GM18861 (cell line): ENCODE measurements around the gene FNIP1.
"Not testable (repeated sequence)": the region's sequence is repeated elsewhere in the genome, so short reads cannot be mapped to it uniquely, and the experiment has no call there.

ENCODE experiments used
- ATAC-seq: cut with Tn5 transposase; IDR thresholded peaks from one replicate; pipeline ENCODE4 v1.9.1; 2021; ENCODE audit not compliant: unreplicated experiment

Gene FNIP1

DNA sequence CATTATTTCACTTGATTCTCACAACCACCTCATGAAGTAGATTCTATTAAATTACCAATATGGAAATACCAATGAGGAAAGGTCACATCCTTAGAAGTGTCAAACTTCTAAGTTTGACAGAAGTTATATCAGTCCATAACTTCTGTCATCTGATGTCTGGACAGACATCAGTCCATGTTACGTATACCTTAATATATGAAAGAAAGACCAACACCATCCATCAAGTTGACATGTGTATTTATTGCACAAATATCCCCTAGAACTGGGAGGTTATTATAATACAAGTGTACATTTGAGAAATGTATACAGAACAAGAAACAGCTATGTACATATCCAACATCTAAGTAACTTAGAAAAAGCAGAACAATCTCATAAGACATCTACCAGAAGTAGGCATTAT lies 155.3 kb downstream of the FNIP1 start:
- ATAC-seq: no peak

DNA sequence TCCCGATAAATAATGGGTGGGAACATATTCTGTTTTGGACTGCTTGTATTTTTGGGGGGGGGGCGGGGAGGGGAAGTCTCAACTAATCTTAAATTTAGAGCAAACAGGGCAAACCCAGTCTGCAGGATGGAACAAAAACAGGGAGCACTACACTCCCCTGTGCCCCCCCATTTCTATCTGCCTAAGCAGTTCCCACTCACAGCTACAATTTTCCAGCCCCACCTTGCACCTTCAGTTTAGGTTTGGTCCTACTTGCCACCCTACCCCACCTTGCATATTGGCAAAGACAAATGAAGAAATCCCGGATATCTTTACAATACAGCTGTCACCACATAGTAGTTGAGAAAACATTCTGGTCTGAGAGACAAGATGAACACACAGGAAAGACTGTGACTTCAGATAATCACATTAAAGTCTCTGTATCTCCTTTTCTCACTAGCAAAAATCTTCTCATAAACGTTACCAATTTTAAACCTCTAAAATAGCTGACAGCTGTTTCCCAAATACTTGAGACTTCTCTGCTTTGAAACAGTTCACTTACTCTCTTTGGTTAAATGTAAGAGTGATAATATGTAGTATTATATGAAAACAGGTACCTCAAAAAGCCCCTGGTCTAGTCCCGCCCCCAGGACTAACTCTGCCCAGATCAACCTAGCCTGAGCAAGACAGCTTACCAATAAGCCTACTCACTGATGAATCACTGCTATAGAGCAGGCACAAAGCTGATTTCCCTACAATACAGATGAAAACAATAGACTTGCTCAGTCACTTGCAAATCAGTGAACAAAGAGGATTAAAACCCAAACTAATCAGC lies 156.6 kb downstream of the FNIP1 start:
- ATAC-seq: peak; percentile 38

- ATAC-seq: no peak
These were observed 157.7 kb downstream of the FNIP1 start for GRCh38 chr5:131639148-131639547.

DNA sequence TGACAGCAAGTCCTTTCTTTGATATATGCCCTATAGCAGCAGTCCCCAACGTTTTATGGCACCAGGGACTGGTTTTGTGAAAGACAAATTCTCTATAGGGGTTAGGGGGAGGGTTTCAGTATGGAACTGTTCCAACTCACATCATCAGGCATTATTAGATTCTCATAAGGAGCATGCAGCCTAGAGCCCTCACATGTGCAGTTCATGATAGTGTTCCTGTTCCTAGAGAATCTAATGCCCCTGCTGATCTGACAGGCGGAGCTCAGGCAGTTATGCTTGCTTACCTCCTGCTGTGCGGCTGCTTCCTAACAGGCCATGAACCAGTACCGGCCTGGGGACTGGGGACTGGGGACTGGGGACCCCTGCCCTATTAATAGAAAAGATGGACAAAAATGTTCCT lies 159.1 kb downstream of the FNIP1 start:
- no peak for ATAC-seq

GRCh38 chr5:131635684-131636572 lies 160.9 kb downstream of the FNIP1 start:
- ATAC-seq: no peak

DNA sequence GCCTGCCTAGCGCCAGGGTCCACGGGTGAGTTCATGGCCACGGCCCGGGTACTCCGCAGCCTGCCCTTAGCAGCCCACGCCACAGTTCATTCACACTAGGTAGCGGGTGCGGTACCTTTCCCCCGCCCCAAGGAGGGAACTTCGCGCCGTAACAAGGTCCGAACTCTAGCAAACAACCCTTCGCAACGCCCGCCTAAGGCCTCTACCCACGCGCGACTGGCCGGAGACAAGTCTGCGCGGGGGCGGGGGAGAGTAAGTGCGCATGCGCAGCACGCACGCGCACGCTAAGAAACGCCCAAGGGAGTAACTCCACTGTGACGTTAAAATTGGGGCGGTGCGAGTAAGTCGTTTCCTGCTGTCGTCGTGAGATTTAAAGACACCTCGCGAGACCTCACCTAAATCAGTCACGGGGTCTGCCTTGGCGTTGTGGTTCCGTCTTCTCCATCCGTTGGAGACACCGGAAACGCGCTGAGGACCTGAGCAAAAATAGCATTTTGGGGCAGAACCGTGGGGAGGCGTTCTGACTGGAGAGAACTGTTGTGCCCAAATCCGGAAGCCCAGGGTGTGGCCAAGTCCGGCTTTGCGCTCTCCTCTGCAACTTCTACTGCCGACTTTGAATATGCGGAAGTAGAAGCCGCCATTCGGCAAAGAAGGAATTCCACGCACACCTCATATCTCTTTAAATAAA lies 161.7 kb downstream of the FNIP1 start, which contains the start of gene RAPGEF6:
Gene RAPGEF6 (minus strand): TSS at position 234 of the 688 bp plus-strand sequence. CDS start 199 bp downstream, at position 35.
- ATAC-seq: peak; percentile 78

GRCh38 chr5:131634666-131634995 lies 162.2 kb downstream of the FNIP1 start:
- ATAC-seq: peak; percentile 18

DNA sequence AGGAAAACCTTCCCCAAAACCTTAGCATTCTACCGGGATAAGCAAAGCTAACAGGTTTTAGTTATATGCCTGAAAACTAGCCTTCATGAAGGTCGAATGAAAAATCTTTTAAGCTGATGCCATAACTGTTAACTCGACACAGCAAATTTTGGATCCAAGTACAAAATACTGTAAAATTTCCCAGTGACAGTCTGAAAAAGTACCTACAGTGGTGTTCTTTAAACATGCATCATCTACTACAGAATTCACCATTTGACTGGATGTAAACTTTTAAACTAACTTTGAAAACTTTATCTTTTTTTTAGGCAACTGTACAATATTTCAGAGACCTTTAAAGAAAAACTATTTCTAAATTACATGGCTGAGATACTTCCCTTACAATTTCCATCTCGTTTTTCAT lies 162.6 kb downstream of the FNIP1 start:
- no peak for ATAC-seq

GRCh38 chr5:131633830-131634229 lies 163.0 kb downstream of the FNIP1 start:
- no peak for ATAC-seq

- ATAC-seq: no peak
These were observed 165.9 kb downstream of the FNIP1 start for GRCh38 chr5:131630963-131631350.

DNA sequence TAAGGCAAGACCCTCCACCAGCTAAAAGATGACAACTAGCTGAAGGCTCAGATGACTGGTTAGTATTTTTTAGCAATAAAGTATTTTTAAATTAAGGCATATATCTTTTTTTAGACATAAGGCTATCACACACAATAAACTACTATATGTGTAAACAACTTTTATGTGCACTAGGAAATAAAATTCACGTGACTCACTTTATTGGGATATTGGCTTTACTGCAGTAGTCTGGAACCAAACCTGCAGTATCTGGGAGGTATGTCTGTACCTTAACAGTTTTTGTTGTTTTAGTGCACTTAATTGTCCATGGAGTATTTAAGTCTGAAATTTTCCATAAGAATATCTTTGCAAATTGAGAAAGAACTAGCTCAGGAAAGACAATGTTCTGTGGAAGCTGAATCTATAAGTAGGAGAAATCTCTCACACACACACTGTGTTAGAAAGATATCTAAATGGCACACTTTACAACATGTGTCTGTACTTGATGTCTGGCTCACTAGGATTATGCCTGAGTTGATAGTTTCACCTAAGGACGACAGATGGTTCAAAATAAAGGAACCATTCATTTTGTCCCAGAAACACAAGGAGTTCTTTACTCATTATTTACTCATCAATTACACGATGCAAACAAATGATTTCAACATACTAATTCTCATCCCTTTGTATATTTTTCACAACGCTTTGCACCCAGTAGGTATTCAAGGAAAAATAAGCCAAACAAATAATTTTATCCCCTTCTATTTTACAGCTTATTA lies 166.4 kb downstream of the FNIP1 start:
- ATAC-seq: no peak

DNA sequence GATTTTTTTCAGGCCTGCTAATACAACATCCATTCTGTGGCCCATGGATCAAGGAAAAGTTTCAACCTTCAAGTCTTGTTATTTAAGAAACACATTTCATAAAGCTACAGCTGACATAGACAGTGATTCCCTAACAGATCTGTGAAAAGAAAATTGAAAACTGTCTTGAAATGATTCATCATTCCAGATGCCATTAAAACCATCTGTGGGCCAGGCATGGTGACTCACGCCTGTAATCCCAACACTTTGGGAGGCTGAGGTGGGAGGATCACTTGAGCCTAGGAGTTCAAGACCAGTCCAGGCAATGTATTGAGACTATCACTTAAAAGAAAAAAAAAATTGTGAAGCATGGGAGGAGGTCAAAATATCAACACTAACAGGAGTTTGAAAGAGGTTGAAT lies 167.8 kb downstream of the FNIP1 start:
- ATAC-seq: no peak

DNA sequence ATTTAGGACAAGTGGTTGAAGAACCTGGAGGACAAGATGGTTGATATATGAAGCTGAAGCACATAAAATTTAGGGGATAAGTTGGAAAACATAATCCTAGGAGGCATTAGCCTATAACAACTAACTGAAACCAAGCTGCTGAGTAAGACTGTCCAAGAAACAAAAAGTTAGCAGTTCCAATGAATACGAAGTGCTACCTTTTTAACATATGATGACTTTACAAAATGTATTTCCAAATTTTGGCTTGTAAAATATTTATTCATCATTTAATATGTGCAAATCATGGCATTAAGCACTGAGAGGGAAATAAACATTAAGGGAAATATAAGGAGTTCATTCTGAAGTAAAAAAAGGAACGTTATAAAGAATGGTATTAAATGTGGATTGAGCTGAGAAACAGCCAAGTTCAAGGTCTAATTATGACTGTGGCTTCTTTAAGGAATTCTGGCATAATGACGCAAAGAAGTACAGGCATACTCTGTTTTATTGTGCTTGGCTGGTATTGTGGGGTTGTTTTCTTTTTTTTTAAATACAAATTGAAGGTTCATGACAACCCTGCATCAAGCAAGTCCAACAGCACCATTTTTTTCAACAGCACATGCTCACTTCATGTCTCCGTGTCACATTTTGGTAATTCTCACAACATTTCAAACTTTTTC lies 169.5 kb downstream of the FNIP1 start:
- ATAC-seq: no peak

DNA sequence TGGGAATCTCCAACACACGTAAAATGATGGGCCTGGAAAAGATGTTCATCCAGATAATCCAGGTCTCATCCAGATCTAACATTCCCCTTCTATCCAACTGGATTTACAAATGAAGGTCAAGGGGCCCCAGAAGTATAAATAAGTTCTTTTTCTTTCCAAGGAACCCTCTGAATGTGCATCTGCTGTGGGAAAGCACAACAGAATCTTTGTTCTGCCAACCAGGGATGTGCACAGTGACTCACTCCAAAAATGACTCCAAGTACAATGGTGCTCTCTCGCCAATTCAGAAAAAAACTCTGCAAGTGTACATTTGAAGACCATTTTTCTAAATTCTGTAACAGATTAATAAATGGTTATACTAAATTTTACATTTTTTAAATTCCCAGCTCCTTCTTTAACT lies 174.2 kb downstream of the FNIP1 start:
- ATAC-seq: no peak

DNA sequence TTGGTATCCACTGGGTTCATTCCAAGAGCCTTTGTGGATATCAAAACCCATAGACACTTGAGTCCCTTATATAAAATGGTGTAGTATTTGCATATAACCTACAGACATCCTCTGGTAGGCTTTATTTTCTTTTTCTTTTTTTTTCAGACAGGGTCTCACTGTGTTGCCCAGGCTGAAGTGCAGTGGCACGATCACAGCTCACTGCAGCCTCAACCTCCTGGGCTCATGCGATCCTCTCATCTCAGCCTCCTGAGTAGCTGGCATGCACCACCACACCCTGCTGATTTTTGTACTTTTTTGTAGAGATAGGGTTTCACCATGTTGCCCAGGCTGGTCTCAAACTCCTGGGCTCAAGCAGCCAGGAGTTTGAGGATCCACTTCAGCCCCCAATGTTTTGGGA lies 175.7 kb downstream of the FNIP1 start:
- not testable (repeated sequence) for ATAC-seq

DNA sequence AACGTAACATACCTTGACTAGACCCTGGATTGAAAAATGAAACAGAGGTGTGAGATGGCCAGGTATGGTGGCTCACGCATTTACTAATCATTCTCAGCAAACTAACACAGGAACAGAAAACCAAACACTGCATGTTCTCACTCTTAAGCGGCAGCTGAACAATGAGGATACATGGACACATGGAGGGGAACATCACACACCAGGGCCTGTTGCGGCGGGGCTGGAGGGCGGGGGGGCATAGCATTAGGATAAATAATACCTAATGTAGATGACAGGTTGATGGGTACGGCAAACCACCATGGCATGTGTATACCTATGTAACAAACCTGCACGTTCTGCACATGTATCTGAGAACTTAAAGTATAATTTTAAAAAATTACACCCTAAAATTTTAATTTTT lies 177.7 kb downstream of the FNIP1 start:
- ATAC-seq: no peak

DNA sequence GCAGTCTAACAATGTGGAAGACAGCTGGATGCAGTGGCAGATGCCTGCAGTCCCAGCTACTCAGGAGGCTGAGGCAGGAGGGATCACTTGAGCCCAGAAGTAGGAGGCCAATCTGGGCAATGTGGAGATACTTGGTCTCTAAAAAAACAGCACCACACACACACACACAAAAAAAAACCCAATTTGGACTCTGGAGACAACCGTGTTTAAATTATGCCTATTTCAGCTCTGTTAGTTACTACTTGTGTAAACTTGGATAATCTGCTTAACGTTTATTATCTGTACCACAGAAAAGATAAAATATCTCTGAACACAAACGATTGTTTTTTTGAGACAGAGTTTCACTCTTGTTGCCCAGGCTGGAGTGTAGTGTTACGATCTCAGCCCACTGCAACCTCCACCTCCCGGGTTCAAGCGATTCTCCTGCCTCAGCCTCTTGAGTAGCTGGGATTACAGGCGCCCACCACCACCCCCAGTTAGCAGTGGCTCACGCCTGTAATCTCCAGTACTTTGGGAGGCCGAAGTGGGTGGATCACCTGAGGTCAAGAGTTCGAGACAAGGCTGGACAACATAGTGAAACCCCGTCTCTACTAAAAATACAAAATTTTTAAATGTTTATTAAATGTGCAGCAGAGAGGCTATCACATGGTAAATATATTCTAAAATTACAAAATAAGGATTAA lies 179.5 kb downstream of the FNIP1 start:
- ATAC-seq: no peak

DNA sequence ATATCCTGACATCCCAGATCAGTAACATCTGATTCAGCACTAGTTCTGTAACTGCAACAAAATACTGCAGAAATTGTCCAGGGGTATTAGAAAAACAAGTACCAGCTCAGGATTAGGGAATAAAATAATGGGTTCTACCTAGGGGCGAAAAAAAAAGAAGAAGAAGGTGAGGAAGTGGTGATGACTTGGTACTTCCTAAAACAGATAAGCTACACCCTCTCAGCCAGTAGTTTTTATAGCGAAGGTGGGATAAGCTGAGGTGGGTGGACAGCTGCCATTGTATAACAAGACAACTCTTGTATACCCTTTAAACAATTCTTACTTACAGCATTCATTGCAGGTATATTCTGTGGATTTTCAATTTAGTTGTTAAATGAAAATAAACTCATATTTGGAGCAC lies 180.9 kb downstream of the FNIP1 start:
- no peak for ATAC-seq

- no peak for ATAC-seq
These were observed 183.4 kb downstream of the FNIP1 start for GRCh38 chr5:131613423-131613822.

DNA sequence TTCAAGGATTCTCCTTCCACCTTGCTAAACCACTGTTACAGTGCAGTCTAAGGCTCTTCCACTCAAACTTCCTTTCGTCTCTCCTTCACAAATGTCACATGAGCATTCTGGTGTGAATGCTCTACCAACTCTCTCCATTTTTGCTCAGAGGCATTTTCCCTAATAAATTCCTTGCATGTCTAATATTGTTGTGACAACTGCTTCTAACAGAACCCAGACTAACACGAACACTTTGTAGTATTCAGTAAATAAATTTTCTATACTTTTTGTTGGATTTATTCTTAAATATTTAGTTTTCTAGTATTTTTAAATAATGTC lies 185.8 kb downstream of the FNIP1 start:
- ATAC-seq: no peak
